ENCODE data around the gene LITAF.

Gene LITAF

GRCh38 chr16:11632455-11632939 is 45.8 kb upstream of the LITAF start:
- TF ChIP-seq CTCF (IDR thresholded peaks at IDR 0.05; ENCODE audit: low read length, missing control alignments): no peak

GRCh38 chr16:11631214-11631613 is 44.5 kb upstream of the LITAF start:
- TF ChIP-seq CTCF (IDR thresholded peaks at IDR 0.05; ENCODE audit: low read length, missing control alignments): no peak
- no peak overlapping the region for H3K4me3 ChIP-seq (replicated peaks; ENCODE audit: low read depth, low read length)
- no peak for DNase-seq (ENCODE audit: low read depth)

More at GRCh38 chr16:11632455-11632939, 45.8 kb upstream of the LITAF start:
- peak; percentile 92 for DNase-seq (ENCODE audit: low read depth)
- no peak overlapping the region for H3K4me3 ChIP-seq (replicated peaks; ENCODE audit: low read depth, low read length)

GRCh38 chr16:11630768-11631056 is 44.0 kb upstream of the LITAF start:
- TF ChIP-seq CTCF (IDR thresholded peaks at IDR 0.05; ENCODE audit: low read length, missing control alignments): no peak
- no peak overlapping the region for H3K4me3 ChIP-seq (replicated peaks; ENCODE audit: low read depth, low read length)
- DNase-seq (ENCODE audit: low read depth): no peak

GRCh38 chr16:11630046-11630767 is 43.5 kb upstream of the LITAF start:
- TF ChIP-seq CTCF (IDR thresholded peaks at IDR 0.05; ENCODE audit: low read length, missing control alignments): no peak
- H3K4me3 ChIP-seq (replicated peaks; ENCODE audit: low read depth, low read length): no peak overlapping the region

GRCh38 chr16:11629071-11630030 is 42.6 kb upstream of the LITAF start:
- H3K4me3 ChIP-seq (replicated peaks; ENCODE audit: low read depth, low read length): no peak overlapping the region
- DNase-seq (ENCODE audit: low read depth): no peak
- TF ChIP-seq CTCF (IDR thresholded peaks at IDR 0.05; ENCODE audit: low read length, missing control alignments): no peak

More at GRCh38 chr16:11630046-11630767, 43.5 kb upstream of the LITAF start:
- no peak for DNase-seq (ENCODE audit: low read depth)

- H3K4me3 ChIP-seq (replicated peaks; ENCODE audit: low read depth, low read length): no peak overlapping the region
- TF ChIP-seq CTCF (IDR thresholded peaks at IDR 0.05; ENCODE audit: low read length, missing control alignments): no peak
- peak; percentile 59 for DNase-seq (ENCODE audit: low read depth)
Measured at GRCh38 chr16:11627822-11628457, 41.2 kb upstream of the LITAF start.
